ENCODE measurements around the gene RASSF4. TPM values are rescaled to one million over a fixed set of nuclear protein-coding genes. Genes with fewer than 3 reads are reported as not detected.
A peak's percentile ranks its signal among the peaks of the same experiment; 100 is the strongest.

Gene RASSF4
- total and polyA plus RNA-seq, 12 donors: 41.2 to 120 (median 79.9) TPM

- TF ChIP-seq CTCF (IDR thresholded peaks at IDR 0.05): no peak
- 92 to 95% methylated on average over 10 of the region's 10 CpGs for WGBS, 2 donors
- no peaks in the 10 kb centered on the region for H3K27me3 ChIP-seq
- no peaks in the 10 kb centered on the region for H3K9me3 ChIP-seq
- ATAC-seq (no peak), DNase-seq (peak in 1 of 2 donors; percentile 1)
- peaks cover 0 to 100% (median 41%) of the 10 kb centered on the region in 9 donors for H3K36me3 ChIP-seq
- H3K27ac ChIP-seq: peak overlapping the region in 7 of 10 donors; percentile 14 to 95 (median 65)
- intact Hi-C loops (cut with DNase I): no loop called here
- no peak overlapping the region for H3K4me3 ChIP-seq
- peaks cover 38 to 86% (median 68%) of the 10 kb centered on the region in 9 donors for H3K4me1 ChIP-seq
Observed at GRCh38 chr10:44988957-44989585, 29.5 kb downstream of the RASSF4 start.

- Histone ChIP-seq H3K4me1 (peaks cover 31 to 86% (median 68%) of the 10 kb centered on the region in 9 donors), H3K27me3 (no peaks in the 10 kb centered on the region), H3K9me3 (no peaks in the 10 kb centered on the region), H3K36me3 (peaks cover 0 to 98% (median 40%) of the 10 kb centered on the region in 9 donors), H3K27ac (peak overlapping the region; percentile 15 to 99 (median 61)), H3K4me3 (no peak overlapping the region)
- 69 to 76% methylated on average over 14 of the region's 14 CpGs for WGBS, 2 donors
- ATAC-seq (peak in 1 of 8 donors; percentile 28), DNase-seq (peak in 1 of 2 donors; percentile 58)
- TF ChIP-seq CTCF (IDR thresholded peaks at IDR 0.05): no peak
- intact Hi-C loops (cut with DNase I): loop anchor here in 5 of 10 donors (1.0 to 10.0 kb wide), 5 partner anchors 55 to 435 kb away; no protein-coding TSS in a partner anchor
Observed at GRCh38 chr10:44989597-44990301, 30.1 kb downstream of the RASSF4 start.

GRCh38 chr10:44990302-44990655 is 30.7 kb downstream of the RASSF4 start:
- H3K27ac ChIP-seq: peak overlapping the region; percentile 8 to 99 (median 61)
- DNase-seq (peak in 1 of 2 donors; percentile 42), ATAC-seq (peak in 7 of 8 donors; percentile 33 to 66 (median 54))
- peaks cover 30 to 86% (median 68%) of the 10 kb centered on the region in 9 donors for H3K4me1 ChIP-seq
- no peak overlapping the region for H3K4me3 ChIP-seq
- peak in 8 of 9 donors; percentile 36 to 65 (median 44) for TF ChIP-seq CTCF (IDR thresholded peaks at IDR 0.05)
- no peaks in the 10 kb centered on the region for H3K9me3 ChIP-seq
- intact Hi-C loops (cut with DNase I): loop anchor here in 5 of 10 donors (1.0 to 10.0 kb wide), 5 partner anchors 55 to 435 kb away; no protein-coding TSS in a partner anchor
- peaks cover 0 to 92% (median 35%) of the 10 kb centered on the region in 9 donors for H3K36me3 ChIP-seq
- no peaks in the 10 kb centered on the region for H3K27me3 ChIP-seq
- WGBS, 2 donors: 10 to 37% methylated on average over 8 of the region's 8 CpGs

- DNase-seq (peak in 1 of 2 donors; percentile 11), ATAC-seq (no peak)
- no peaks in the 10 kb centered on the region for H3K27me3 ChIP-seq
- peaks cover 0 to 85% (median 30%) of the 10 kb centered on the region in 9 donors for H3K36me3 ChIP-seq
- intact Hi-C loops (cut with DNase I): loop anchor here in 5 of 10 donors (1.0 to 10.0 kb wide), 5 partner anchors 56 to 434 kb away; no protein-coding TSS in a partner anchor
- peaks cover 32 to 86% (median 68%) of the 10 kb centered on the region in 9 donors for H3K4me1 ChIP-seq
- no peak overlapping the region for H3K4me3 ChIP-seq
- H3K9me3 ChIP-seq: no peaks in the 10 kb centered on the region
- H3K27ac ChIP-seq: peak overlapping the region; percentile 27 to 99 (median 61)
- TF ChIP-seq CTCF (IDR thresholded peaks at IDR 0.05): no peak
- WGBS, 2 donors: 95 to 96% methylated on average over 7 of the region's 7 CpGs
Observed at GRCh38 chr10:44990965-44991364, 31.4 kb downstream of the RASSF4 start.

All from heart right ventricle (tissue), 16 donors.